HG03469 (cell line): ENCODE results near the gene FAM181B.

ENCODE experiments used
- ATAC-seq: cut with Tn5 transposase; IDR thresholded peaks from one replicate; pipeline ENCODE4 v1.9.1; 2021; ENCODE audit warnings: mild to moderate bottlenecking, moderate library complexity, moderate number of reproducible peaks; ENCODE audit not compliant: unreplicated experiment

FAM181B gene, protein sequence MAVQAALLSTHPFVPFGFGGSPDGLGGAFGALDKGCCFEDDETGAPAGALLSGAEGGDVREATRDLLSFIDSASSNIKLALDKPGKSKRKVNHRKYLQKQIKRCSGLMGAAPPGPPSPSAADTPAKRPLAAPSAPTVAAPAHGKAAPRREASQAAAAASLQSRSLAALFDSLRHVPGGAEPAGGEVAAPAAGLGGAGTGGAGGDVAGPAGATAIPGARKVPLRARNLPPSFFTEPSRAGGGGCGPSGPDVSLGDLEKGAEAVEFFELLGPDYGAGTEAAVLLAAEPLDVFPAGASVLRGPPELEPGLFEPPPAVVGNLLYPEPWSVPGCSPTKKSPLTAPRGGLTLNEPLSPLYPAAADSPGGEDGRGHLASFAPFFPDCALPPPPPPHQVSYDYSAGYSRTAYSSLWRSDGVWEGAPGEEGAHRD

GRCh38 chr11:82733444-82734119 lies at the start of gene FAM181B:
FAM181B (minus strand) TSS chr11:82733864; CDS start chr11:82733729, 135 bp downstream.
- no peak for ATAC-seq

- no peak for ATAC-seq
Observed at GRCh38 chr11:82782825-82783374, 49.2 kb upstream of the FAM181B start.

GRCh38 chr11:82778776-82779175 lies 45.1 kb upstream of the FAM181B start:
- ATAC-seq = no peak

- no peak for ATAC-seq
Observed at GRCh38 chr11:82776377-82776776, 42.7 kb upstream of the FAM181B start.

DNA sequence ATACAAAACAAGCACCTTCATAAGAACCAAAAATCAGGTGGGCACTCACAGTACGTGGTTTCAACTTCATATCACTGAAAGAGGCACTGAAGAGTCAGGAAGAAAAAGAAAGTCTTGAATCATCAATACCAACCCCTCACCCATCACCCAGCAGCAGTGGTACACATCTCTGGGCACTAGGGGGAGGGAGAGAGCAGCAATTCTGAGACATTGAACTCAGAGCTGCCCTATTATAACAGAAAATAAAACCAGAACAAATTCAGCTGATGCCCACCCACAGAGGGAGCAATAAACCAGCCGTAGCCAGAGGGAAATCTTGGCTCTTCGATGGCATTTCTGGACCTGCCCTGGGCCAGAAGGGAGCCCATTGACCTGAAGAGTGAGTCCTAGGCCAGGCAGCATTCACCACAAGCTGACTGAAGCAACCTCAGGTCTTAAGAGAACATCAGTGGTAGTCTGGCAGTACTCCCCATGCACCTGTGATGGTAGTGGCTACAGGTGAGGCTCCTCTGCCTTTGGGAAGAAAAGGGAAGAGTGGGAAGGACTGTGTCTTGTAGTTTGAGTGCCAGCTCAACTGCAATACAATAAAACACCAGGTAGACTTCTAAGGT lies 42.2 kb upstream of the FAM181B start:
- peak; percentile 94 for ATAC-seq

DNA sequence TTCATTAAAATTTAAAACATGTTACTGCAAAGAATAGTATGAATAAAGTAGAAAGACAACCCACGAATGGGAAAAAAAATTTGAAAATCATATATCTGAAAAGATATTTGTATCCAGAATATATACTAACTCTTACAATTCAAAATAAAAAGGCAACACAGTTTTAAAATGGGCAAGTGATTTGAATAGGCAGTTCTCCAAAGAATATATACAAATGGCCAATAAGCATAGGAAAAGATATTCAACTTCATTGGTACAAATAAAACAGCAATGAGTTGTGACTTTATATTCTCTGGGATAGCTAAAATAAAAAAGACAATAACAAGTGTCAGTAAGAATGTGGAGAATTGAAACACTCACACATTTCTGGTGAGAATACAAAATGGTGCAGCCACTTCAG lies 41.6 kb upstream of the FAM181B start:
- ATAC-seq = no peak

DNA sequence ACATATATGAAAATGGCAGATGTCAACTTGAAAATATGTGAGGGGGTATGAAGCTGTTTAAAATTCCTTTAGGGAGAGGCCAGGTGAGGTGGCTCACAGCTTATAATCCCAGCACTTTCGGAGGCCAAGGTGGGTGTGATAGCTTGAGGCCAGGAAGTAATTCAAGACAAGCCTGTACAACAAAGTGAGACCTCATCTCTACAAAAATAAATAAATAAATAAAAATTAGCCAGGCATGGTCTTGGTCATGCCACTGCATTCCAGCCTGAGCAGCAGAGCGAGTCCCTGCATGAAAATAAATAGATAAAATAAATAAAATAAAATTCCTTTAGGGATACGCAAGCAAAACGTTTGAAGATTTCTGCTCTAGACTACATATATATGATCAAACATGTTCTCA lies 38.1 kb upstream of the FAM181B start:
- no peak for ATAC-seq

- ATAC-seq = no peak
Observed at GRCh38 chr11:82767123-82767522, 33.5 kb upstream of the FAM181B start.

- ATAC-seq = no peak
Observed at GRCh38 chr11:82765466-82766034, 31.9 kb upstream of the FAM181B start.

GRCh38 chr11:82763167-82763566 lies 29.5 kb upstream of the FAM181B start:
- no peak for ATAC-seq

DNA sequence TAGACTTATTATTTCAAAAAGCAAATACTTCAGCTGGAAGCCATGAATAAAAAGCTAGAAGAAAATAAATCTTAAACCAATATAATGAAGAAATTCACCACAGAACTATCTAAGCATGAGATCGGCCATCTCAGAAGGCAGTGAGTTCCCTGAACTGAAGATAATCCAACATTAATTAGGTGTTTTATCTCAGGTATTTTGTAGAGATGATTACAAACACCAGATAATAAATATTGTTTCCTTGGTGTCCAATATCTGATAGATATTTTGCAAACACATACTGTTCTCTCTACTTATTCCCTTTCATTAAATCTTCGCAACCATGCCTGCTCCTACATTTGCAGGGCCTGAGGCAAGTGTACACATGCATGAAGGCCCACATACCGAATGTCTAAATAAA lies 26.0 kb upstream of the FAM181B start:
- no peak for ATAC-seq

DNA sequence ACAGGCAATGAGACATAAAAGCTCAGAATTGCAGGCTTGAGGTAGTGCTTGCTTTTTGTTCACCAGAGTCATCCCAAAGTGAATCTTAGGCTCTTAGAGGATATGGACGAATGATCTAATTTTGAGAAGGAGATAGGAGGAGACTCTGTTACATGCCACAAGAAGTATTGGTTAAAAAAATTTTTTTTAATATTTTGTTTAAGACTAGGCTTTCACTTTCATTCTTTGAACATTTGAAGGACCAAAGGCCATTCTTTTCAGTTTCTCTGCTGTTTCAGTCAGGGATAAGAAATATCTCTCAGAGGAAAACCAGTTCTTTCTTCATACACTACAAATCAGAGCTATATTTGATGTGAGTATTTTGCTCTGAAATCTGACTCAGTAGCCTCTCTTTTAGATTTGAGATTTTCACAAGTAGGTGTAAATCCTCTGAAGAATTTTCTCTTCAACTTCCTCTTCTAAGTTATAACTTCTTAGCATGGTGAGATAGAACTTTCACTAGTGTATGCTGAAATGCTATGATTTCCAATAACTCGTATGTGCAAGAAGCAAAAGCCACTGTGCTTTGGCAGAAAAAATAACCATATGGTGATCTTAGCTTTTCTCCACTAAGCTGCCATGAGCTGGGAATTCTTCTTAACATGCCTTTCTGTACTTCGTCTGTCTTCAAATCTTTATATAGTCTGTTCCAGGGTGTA lies 24.1 kb upstream of the FAM181B start:
- no peak for ATAC-seq

DNA sequence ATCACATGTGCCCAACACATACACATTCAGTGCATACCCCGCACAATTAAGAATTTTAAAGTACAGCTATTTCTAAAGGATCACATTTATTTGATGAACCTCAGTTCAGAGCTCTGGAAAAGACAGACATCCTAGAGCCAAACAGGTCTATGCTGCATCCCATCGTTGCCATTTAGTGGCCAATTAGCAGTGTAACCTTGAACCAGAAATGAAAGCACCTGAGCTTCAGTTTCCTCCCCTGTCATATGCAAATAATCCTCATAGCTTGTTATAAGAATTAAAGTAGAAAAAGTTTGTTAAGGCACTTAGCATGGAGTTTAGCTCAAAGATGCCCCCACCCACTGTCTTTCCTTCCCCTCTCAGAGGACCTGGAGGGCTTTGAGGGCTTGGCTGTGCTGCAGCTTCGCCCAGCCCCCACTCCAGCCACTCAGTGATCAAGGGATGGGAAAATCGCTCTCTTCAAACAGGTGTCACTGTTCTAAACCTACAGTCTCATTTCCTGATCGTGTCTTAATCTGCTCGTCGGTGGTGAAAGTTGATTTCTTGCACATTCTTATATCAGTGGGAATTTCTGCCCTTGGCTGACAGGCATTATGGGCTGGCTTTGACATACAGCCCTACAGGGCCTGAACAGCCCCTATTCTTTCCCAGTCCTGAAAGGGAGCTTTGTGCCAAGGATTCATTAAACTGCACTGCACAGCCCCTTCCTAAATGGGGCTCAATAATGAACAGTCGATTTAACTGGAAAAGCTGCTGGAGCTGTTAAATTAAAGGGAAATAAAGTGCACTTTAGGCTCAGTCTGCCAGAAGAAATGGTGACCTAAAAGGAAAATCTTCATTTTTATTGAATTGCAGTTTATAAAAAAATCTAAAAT lies 23.3 kb upstream of the FAM181B start:
- ATAC-seq = no peak

DNA sequence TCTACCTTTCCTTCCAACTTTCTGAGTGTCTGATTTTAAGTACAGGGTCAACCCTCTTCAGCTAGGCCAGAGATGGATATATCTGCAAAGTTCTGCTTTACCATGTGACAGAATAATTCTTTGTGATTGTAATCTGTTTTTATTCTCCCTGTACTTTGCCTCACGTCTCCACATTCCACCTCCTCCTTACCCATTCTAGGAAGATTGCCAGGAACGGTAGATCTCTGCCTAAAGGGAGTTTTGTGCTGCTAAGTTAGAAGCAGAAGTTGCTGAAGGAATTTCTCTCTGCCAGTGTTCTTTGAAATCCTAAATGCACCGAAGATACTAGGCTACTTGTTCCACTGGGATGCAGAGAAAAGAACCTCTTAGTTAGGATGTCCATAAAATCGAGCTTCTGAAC lies 20.7 kb upstream of the FAM181B start:
- no peak for ATAC-seq

DNA sequence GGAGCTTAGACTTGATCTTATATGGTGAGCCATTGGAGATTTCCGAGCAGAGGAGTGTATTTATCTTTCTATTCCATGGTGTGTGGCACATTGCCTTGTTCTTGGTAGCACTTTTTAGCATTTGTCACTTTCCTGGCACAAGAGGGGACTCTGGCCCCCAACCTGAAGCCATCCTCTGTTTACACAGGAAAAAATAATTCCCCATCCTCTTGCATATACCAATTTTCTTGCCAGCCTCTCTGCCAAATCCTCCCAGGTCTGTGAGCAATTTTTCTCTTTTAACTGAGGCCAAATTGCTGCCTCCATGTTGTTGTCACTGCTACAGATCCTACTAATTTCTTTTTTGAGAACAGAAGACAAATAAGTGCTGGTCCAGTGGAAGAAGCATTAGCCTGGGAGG lies 20.3 kb upstream of the FAM181B start:
- ATAC-seq = no peak

DNA sequence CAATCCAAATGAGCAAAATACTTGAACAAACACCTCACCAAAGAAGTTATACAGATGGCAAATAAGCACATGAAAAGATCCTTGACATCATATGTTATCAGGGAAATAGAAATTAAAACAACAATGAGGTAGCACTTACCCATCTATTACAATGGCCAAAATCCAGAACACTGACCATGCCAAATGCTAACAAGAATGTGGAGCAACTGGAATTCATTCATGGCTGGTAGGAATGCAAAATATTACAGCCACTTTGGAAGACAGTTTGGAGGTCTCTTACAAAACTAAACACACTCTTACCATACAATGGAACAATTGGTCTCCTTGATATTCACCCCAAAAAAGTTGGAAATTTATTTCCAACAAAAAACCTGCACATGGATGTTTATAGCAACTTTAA lies 19.1 kb upstream of the FAM181B start:
- ATAC-seq = no peak

DNA sequence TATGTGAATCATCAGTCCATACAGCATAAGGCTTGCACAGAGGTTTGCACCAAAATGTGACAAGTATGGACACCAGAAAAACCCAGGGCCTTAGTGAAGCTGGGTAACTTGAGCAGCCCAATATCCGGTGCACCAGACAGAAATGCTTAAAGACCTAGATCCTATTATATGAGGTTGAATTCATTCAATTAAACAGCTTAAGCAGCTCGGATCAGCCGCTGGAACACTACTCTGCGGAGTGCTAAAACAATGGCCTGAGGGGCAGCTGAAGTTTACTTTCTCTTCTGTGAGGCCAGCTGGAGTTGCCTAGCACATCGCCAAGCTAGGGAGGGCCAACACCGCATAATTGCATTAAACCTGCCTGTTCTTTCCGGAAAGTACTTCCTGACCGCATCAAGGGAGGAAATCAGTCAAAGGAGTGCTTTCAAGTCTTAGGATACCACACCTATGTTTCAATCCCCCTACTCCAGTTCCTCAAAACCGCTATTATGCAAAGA lies 17.0 kb upstream of the FAM181B start:
- ATAC-seq = no peak

GRCh38 chr11:82747471-82747870 lies 13.8 kb upstream of the FAM181B start:
- ATAC-seq = no peak

GRCh38 chr11:82738091-82738490 lies 4.4 kb upstream of the FAM181B start:
- no peak for ATAC-seq

DNA sequence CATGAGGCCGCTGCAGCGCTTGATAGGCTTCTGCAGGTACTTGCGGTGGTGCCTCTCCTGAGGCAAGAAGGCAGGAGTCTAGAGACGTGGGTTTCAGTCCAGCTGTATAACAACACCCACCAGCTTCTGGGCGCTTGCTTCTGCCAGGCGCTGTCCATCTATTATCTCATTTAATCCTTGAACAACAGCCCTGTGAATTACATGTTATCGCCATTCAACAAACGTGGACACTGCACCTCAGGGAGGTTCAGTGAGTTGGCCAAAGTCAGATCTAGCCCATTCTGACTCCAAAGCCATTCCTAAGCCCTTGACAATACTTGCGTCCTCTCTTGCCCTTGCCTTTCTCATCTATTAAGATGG lies 436 bp upstream of the FAM181B start:
- no peak for ATAC-seq
